Retina (tissue), 1 donor: ENCODE results near the gene SNX14.
"Not testable (repeated sequence)": the region's sequence is repeated elsewhere in the genome, so short reads cannot be mapped to it uniquely, and the experiment has no call there.

Source experiments
- DNase-seq: peaks from one replicate; pipeline ENCODE4 v3.0.0-alpha.2; 2016

Gene SNX14

GRCh38 chr6:85585741-85586140 is 7.9 kb downstream of the SNX14 start:
- DNase-seq: no peak

DNA sequence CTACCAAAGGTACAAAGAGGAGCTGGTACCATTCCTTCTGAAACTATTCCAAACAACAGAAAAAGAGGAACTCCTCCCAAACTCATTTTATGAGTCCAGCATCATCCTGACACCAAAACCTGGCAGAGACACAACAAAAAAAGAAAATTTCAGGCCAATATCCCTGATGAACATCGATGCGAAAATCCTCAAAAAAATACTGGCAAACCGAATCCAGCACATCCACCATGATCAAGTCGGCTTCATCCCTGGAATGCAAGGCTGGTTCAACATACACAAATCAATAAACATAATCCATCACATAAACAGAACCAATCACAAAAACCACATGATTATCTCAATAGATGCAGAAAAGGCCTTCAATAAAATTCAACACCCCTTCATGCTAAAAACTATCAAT is 10.8 kb downstream of the SNX14 start:
- not testable (repeated sequence) for DNase-seq

GRCh38 chr6:85581572-85581971 is 12.1 kb downstream of the SNX14 start:
- no peak for DNase-seq

DNA sequence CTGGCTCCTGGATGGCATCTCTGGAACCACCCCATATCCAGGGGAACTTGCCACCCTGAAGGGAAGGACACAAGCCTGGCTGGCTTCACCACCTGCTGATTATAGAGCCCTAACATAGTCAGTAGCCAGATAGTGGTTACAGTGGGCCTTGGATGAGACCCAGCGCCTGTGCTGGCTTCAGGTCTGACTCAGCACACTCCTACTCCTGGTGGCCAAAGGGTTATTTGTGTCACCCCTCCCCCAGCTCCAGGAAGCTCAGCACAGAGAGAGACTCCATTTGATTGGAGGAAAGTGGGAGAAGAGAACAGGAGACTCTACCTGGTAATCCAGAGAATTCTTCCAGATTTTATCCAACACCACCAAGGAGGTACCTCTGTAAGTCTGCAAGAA is 12.8 kb downstream of the SNX14 start:
- DNase-seq: no peak

- no peak for DNase-seq
These were observed 13.4 kb downstream of the SNX14 start for GRCh38 chr6:85580118-85580877.

DNA sequence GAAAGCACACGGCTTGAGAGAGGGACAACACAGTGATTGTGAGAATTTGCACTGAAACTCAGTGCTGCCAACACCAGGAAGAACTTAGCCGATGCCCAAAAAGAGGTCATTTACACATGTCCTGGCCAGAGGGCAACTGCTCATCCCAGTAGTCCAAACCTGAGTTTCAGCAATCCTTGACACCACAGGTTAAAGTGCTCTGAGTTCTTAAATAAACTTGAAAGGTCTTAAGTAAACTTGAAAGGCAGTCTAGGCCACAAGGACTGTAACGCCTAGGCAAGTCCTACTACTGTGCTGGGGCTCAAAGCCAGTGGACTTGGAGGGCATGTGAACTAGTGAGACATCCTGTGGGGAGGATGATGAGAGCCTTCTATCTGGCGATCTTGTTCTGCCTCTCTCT is 14.1 kb downstream of the SNX14 start:
- DNase-seq: no peak

GRCh38 chr6:85576476-85576875 is 17.2 kb downstream of the SNX14 start:
- no peak for DNase-seq

DNA sequence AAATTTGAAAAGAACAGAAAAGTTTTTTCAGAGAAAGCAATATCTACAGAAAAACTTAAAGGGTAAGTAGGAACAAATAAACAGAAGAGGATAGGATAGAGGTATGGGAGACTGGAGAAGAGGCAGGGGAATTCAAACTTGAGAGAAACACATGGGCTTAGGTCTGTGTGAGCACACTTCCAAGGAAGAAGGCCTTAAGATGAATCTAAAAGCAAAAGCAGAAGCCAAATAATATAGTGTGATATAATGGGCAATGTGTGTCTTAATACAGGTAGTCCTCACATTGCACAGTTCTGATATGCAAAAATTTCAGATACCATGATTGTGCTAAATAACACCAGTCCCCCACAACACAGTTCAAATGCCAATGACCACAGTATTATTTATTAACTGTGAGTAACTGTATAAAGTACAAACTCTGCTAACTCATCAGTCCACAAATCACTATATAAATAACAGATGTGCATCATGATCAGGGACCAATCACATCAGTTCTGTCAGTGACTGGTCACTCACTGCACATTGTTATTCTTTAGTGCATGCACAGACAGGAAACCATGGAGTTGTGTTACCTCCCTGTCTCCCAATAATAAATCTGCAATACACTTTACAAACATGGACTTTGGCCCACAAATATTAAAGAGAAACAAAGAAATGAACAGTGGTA is 18.6 kb downstream of the SNX14 start:
- DNase-seq: no peak

- no peak for DNase-seq
These were observed 24.3 kb downstream of the SNX14 start for GRCh38 chr6:85569323-85569722.

DNA sequence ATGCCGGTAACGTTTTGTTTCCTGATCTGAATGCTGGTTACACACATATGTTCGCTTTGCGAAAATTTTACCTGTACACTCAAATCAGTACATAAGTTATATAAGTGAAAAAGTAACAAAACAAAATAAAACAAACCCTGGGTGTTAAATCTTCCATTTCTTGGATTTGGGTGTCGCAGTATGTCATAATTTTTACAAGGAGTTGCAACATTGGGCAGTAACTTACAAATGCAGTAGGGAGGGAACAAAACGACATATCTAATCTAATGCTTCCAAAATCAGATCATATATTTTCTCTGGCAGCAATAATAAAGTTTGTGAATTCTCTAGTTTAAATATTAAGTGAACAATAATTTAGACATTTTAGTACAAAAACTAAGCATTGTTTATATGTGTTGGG is 25.2 kb downstream of the SNX14 start:
- DNase-seq: no peak

- no peak for DNase-seq
These were observed 27.9 kb downstream of the SNX14 start for GRCh38 chr6:85565736-85566135.

- not testable (repeated sequence) for DNase-seq
These were observed 29.4 kb downstream of the SNX14 start for GRCh38 chr6:85564223-85564622.

- no peak for DNase-seq
These were observed 31.8 kb downstream of the SNX14 start for GRCh38 chr6:85561750-85562357.

- no peak for DNase-seq
These were observed 36.5 kb downstream of the SNX14 start for GRCh38 chr6:85556992-85557668.

DNA sequence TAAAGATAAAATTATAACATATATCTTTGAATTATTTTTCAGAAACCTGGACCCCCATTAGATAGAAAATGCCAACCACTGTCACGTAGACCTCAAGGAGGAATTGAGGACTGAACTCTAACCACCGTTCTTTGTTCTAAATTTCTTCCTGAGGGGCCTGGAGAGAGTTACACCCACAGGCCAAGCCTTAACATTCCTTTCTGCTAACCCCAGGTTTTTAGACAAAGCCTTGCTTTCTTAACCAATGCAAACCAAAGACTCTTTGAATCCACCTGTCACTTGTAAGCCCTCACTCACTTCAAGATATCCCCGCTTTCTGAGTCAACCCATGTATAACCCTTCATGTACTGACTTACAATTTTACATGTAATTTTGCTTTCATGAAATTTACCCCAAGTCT is 41.0 kb downstream of the SNX14 start:
- DNase-seq: no peak

DNA sequence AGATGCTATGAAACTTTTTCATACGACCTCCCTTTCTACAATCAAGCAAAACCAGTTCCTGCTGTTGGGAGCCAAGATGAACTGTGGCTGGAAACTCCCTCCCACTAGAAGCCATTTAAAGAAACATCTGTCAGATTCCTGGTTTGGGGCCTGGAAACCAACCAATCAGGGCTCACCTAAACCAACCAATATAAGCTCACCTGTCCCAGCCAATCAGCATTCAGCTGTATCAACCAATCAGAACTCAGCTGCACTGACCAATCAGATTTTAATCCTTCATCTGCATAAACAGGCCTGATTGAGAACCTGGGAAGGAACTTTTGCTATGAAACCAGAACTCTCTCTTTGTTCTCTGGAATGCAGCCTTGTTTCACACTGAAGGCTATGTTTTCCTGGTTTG is 42.4 kb downstream of the SNX14 start:
- DNase-seq: no peak

DNA sequence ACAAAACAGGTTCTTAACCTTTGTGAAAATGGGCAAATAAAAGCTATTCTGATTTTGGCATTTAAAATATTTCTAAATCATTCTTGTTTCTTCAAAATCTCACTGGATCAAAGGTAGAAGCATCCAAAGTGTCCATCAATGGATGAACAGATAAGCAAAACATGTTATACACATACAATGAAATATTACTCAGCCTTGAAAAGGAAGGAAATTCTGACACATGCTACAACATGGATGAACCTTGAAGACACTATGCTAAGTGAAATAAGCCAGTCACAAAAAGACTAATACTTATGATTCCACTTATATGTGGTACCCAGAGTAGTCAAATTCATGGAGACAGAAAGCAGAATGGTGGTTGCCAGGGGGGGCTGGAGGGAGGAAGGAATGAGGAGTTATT is 45.9 kb downstream of the SNX14 start:
- DNase-seq: no peak

DNA sequence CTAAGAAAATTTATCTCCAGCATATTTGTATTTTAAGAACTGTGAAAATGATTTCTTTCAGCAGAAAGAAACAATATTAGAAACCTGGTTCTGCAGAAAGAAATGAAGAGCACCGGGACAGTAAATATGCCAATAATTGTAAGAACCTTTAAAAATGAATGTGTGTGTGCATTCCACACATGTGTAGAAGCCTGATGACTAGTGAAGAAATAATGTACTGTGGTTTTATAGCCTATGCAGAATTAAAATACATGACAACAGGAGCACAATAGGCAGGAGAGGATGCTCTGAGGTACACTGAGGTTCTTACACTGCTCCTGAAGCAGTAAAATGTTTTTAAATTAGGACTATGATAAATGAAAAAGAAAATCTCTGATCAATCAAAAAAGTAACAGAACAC is 48.9 kb downstream of the SNX14 start:
- DNase-seq: no peak

GRCh38 chr6:85537055-85537494 is 56.6 kb downstream of the SNX14 start:
- no peak for DNase-seq

DNA sequence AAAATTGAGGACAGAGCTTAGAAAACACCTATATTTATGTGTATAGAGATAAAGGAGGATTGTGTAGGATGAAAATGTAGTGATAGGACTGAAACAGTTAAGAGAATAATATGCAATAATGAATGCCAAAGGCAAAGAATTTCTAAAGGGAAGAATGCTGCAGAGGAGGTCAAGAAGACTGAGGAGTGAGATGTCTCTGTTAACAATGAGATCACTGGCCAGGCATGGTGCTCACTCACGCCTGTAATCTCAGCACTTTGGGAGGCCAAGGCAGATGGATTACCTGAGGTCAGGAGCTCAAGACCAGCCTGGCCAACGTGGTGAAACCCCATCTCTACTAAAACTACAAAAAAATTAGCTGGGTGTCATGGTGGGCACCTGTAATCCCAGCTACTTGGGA is 69.4 kb downstream of the SNX14 start:
- DNase-seq: not testable (repeated sequence)

- DNase-seq: no peak
These were observed 77.5 kb downstream of the SNX14 start for GRCh38 chr6:85516168-85516567.

GRCh38 chr6:85506441-85507093 is 87.1 kb downstream of the SNX14 start:
- DNase-seq: no peak
